Neural cell (in vitro differentiated cells): Measurements from ENCODE around the gene PCDHB3. TPM values are rescaled to one million over a fixed set of nuclear protein-coding genes. Genes with fewer than 3 reads are reported as not detected.
"Not testable (repeated sequence)": the region's sequence is repeated elsewhere in the genome, so short reads cannot be mapped to it uniquely, and the experiment has no call there.

Source experiments
- H2AFZ ChIP-seq: fragments of 200-600, 300-800 bp; sonication (generic), shearing (Covaris generic); 2 replicates; pipeline ENCODE4 v1.6.0; 2014; ENCODE audit warnings: low read depth, mild to moderate bottlenecking, antibody characterized with exemption, low read length, moderate library complexity
- H3F3A ChIP-seq: fragments of 200-600 bp; shearing (Covaris generic); 2 replicates; pipeline ENCODE4 v1.6.1; 2016; ENCODE audit warnings: mild to moderate bottlenecking, moderate library complexity, mixed read lengths, antibody characterized with exemption, low read length; ENCODE audit not compliant: insufficient read depth, poor library complexity, severe bottlenecking
- H3K27ac ChIP-seq: fragments of 200-600, 300-800 bp; sonication (generic), shearing (Covaris generic); 2 replicates; pipeline ENCODE4 v1.5.1; 2014; ENCODE audit warnings: mild to moderate bottlenecking, low read length, moderate library complexity
- H3K27me3 ChIP-seq: fragments of 300-800, 200-600 bp; sonication (generic), shearing (Covaris generic); 2 replicates; pipeline ENCODE4 v1.6.0; 2014; ENCODE audit warnings: mild to moderate bottlenecking, low read depth, low read length, moderate library complexity; ENCODE audit not compliant: insufficient read depth
- H3K36me3 ChIP-seq: fragments of 300-800, 200-600 bp; sonication (generic), shearing (Covaris generic); 2 replicates; pipeline ENCODE4 v1.5.1; 2014; ENCODE audit warnings: mild to moderate bottlenecking, antibody characterized with exemption, low read length, moderate library complexity; ENCODE audit not compliant: insufficient read depth
- H3K4me2 ChIP-seq: fragments of 300-800, 200-600 bp; sonication (generic), shearing (Covaris generic); 2 replicates; pipeline ENCODE4 v1.6.0; 2014; ENCODE audit warnings: mild to moderate bottlenecking, low read length
- H3K4me3 ChIP-seq: fragments of 300-800, 200-600 bp; sonication (generic), shearing (Covaris generic); 2 replicates; pipeline ENCODE4 v1.5.1; 2014; ENCODE audit warnings: mild to moderate bottlenecking, low read length, moderate library complexity
- H3K79me2 ChIP-seq: fragments of 200-600 bp; shearing (Covaris generic); replicated peaks from 2 replicates; pipeline ENCODE4 v1.6.0; 2014; ENCODE audit warnings: mild to moderate bottlenecking, low read length, moderate library complexity; ENCODE audit not compliant: insufficient read depth
- H3K9ac ChIP-seq: fragments of 300-800, 200-600 bp; sonication (generic), shearing (Covaris generic); 2 replicates; pipeline ENCODE4 v1.6.1; 2016; ENCODE audit warnings: mild to moderate bottlenecking, low read length, mixed read lengths
- H3K9me2 ChIP-seq: fragments of 200-600 bp; shearing (Covaris generic); 2 replicates; pipeline ENCODE4 v1.6.1; 2016; ENCODE audit warnings: mild to moderate bottlenecking, low read length, mixed read lengths; ENCODE audit not compliant: insufficient read depth
- H3K9me3 ChIP-seq: fragments of 200-600, 300-800 bp; sonication (generic), shearing (Covaris generic); 2 replicates; pipeline ENCODE4 v1.6.1; 2016; ENCODE audit warnings: mild to moderate bottlenecking, mixed run types, low read length, moderate library complexity, mixed read lengths
- H4K20me1 ChIP-seq: fragments of 200-600 bp; shearing (Covaris generic); 2 replicates; pipeline ENCODE4 v1.6.1; 2016; ENCODE audit warnings: mild to moderate bottlenecking, mixed run types; ENCODE audit not compliant: insufficient read depth
- EP300 ChIP-seq: fragments of 450-650 bp; conservative IDR thresholded peaks from 2 replicates; pipeline ENCODE4 v1.6.1; 2014; ENCODE audit warnings: antibody characterized with exemption, mild to moderate bottlenecking, moderate library complexity; ENCODE audit not compliant: poor library complexity, severe bottlenecking
- EZH2 ChIP-seq: fragments of 200-600, 300-800 bp; shearing (Covaris generic), sonication (generic); IDR thresholded peaks from 2 replicates; pipeline ENCODE4 v1.6.1; 2014; ENCODE audit warnings: antibody characterized with exemption, low read length, borderline replicate concordance, mild to moderate bottlenecking; ENCODE audit not compliant: insufficient read depth, poor library complexity, severe bottlenecking
- MXI1 ChIP-seq: fragments of 450-650 bp; conservative IDR thresholded peaks from 2 replicates; pipeline ENCODE4 v1.6.1; 2014; ENCODE audit warnings: antibody characterized with exemption, mild to moderate bottlenecking; ENCODE audit not compliant: poor library complexity, severe bottlenecking
- POLR2AphosphoS5 ChIP-seq: IDR thresholded peaks from 2 replicates; pipeline ENCODE4 v1.6.1; 2012
- RAD21 ChIP-seq: fragments of 450-650 bp; conservative IDR thresholded peaks from 2 replicates; pipeline ENCODE4 v1.6.1; 2014; ENCODE audit warnings: antibody characterized with exemption, mild to moderate bottlenecking, moderate library complexity
- SMC3 ChIP-seq: fragments of 450-650 bp; conservative IDR thresholded peaks from 2 replicates; pipeline ENCODE4 v1.6.1; 2014; ENCODE audit warnings: antibody characterized with exemption, mild to moderate bottlenecking, moderate library complexity; ENCODE audit not compliant: poor library complexity
- TAF1 ChIP-seq: IDR thresholded peaks from 2 replicates; pipeline ENCODE4 v1.6.1; 2012; ENCODE audit warnings: low read depth
- polyA plus RNA-seq: library from polyadenylated mRNA; depleted of rRNA; stranded (reverse); fragments of >200 nt; gene quantifications from 2 replicates; pipeline ENCODE4 v1.2.3, GENCODE V29; 2014
- TF ChIP-seq, protein P1 (sequence below): IDR thresholded peaks from 2 replicates; pipeline ENCODE4 v1.6.1; 2012; ENCODE audit warnings: borderline replicate concordance
- TF ChIP-seq, protein P2 (sequence below): fragments of 450-650 bp; IDR thresholded peaks from 2 replicates; pipeline ENCODE4 v1.5.1; 2014; ENCODE audit warnings: antibody characterized with exemption, mild to moderate bottlenecking, moderate library complexity; ENCODE audit not compliant: poor library complexity, severe bottlenecking

PCDHB3 gene
- polyA plus RNA-seq, 1 donor from 2014 or later: 3.9 TPM

DNA sequence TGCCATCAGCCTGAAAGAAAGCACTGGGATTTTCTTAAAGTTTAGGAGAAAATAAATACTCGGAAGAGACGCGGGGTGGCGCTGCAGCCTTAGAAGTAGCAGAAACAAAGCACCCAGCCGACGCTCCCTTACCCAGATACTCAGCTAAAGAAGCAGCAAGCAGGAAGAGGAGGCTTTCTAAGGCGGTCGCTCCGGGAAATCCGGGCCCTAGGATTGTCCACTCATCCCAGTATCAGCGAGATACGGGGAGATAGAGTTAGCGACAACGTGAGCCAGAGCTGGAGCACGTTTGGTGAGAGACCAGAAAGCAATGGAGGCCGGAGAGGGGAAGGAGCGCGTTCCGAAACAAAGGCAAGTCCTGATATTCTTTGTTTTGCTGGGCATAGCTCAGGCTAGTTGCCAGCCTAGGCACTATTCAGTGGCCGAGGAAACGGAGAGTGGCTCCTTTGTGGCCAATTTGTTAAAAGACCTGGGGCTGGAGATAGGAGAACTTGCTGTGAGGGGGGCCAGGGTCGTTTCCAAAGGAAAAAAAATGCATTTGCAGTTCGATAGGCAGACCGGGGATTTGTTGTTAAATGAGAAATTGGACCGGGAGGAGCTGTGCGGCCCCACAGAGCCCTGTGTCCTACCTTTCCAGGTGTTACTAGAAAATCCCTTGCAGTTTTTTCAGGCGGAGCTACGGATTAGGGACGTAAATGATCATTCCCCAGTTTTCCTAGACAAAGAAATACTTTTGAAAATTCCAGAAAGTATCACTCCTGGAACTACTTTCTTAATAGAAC is 5.6 kb upstream of the PCDHB3 start, which contains the start of gene PCDHB2:
Gene PCDHB2, plus strand, starts transcription at position 135 of the 782 bp plus-strand sequence. Its CDS starts 176 bp downstream, at position 311.
- peaks cover 16% of the 10 kb centered on the region for H3K9me3 ChIP-seq
- peak within 1 kb of the TSS; percentile 97 for H3K27ac ChIP-seq

DNA sequence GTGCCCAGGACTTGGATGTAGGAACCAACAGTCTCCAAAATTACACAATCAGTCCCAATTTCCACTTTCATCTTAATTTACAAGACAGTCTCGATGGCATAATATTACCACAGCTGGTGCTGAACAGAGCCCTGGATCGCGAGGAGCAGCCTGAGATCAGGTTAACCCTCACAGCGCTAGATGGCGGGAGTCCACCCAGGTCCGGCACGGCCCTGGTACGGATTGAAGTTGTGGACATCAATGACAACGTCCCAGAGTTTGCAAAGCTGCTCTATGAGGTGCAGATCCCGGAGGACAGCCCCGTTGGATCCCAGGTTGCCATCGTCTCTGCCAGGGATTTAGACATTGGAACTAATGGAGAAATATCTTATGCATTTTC is 5.0 kb upstream of the PCDHB3 start:
- Histone ChIP-seq H3K27ac (peak overlapping the region; percentile 97), H3K4me2 (peak overlapping the region; percentile 56), H3K79me2 (peaks cover 44% of the 10 kb centered on the region), H3K9me2 (no peaks in the 10 kb centered on the region), H3F3A (peaks cover 4% of the 10 kb centered on the region), H4K20me1 (no peaks in the 10 kb centered on the region), H3K27me3 (no peaks in the 10 kb centered on the region), H2AFZ (peak overlapping the region; percentile 35), H3K4me3 (peak overlapping the region; percentile 74), H3K36me3 (peaks cover 22% of the 10 kb centered on the region), H3K9me3 (peaks cover 22% of the 10 kb centered on the region), H3K9ac (peak overlapping the region; percentile 92)
- TF ChIP-seq TAF1 (no peak), RAD21 (no peak), MXI1 (no peak), EZH2 (no peak), POLR2AphosphoS5 (no peak), SMC3 (no peak)

More for the DNA sequence above, 5.6 kb upstream of the PCDHB3 start, which contains the start of gene PCDHB2:
- H3K36me3 ChIP-seq: peaks cover 16% of the 10 kb centered on the region
- no peaks in the 10 kb centered on the region for H4K20me1 ChIP-seq
- H3K79me2 ChIP-seq: peaks cover 38% of the 10 kb centered on the region
- no peaks in the 10 kb centered on the region for H3K9me2 ChIP-seq
- peak within 1 kb of the TSS; percentile 74 for H3K4me3 ChIP-seq
- H3K27me3 ChIP-seq: no peaks in the 10 kb centered on the region
- H3F3A ChIP-seq: peaks cover 4% of the 10 kb centered on the region
- TF ChIP-seq TAF1 (peak; percentile 94), MXI1 (no peak), SMC3 (peak; percentile 81), POLR2AphosphoS5 (peak; percentile 91), RAD21 (peak; percentile 87), EZH2 (no peak), EP300 (no peak)
- TF ChIP-seq, protein P1, sequence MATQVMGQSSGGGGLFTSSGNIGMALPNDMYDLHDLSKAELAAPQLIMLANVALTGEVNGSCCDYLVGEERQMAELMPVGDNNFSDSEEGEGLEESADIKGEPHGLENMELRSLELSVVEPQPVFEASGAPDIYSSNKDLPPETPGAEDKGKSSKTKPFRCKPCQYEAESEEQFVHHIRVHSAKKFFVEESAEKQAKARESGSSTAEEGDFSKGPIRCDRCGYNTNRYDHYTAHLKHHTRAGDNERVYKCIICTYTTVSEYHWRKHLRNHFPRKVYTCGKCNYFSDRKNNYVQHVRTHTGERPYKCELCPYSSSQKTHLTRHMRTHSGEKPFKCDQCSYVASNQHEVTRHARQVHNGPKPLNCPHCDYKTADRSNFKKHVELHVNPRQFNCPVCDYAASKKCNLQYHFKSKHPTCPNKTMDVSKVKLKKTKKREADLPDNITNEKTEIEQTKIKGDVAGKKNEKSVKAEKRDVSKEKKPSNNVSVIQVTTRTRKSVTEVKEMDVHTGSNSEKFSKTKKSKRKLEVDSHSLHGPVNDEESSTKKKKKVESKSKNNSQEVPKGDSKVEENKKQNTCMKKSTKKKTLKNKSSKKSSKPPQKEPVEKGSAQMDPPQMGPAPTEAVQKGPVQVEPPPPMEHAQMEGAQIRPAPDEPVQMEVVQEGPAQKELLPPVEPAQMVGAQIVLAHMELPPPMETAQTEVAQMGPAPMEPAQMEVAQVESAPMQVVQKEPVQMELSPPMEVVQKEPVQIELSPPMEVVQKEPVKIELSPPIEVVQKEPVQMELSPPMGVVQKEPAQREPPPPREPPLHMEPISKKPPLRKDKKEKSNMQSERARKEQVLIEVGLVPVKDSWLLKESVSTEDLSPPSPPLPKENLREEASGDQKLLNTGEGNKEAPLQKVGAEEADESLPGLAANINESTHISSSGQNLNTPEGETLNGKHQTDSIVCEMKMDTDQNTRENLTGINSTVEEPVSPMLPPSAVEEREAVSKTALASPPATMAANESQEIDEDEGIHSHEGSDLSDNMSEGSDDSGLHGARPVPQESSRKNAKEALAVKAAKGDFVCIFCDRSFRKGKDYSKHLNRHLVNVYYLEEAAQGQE: peak; percentile 91
- TF ChIP-seq, protein P2, sequence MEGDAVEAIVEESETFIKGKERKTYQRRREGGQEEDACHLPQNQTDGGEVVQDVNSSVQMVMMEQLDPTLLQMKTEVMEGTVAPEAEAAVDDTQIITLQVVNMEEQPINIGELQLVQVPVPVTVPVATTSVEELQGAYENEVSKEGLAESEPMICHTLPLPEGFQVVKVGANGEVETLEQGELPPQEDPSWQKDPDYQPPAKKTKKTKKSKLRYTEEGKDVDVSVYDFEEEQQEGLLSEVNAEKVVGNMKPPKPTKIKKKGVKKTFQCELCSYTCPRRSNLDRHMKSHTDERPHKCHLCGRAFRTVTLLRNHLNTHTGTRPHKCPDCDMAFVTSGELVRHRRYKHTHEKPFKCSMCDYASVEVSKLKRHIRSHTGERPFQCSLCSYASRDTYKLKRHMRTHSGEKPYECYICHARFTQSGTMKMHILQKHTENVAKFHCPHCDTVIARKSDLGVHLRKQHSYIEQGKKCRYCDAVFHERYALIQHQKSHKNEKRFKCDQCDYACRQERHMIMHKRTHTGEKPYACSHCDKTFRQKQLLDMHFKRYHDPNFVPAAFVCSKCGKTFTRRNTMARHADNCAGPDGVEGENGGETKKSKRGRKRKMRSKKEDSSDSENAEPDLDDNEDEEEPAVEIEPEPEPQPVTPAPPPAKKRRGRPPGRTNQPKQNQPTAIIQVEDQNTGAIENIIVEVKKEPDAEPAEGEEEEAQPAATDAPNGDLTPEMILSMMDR: peak; percentile 90
- H2AFZ ChIP-seq: peak within 1 kb of the TSS; percentile 35
- H3K9ac ChIP-seq: peak within 1 kb of the TSS; percentile 92
- H3K4me2 ChIP-seq: peak within 1 kb of the TSS; percentile 56

DNA sequence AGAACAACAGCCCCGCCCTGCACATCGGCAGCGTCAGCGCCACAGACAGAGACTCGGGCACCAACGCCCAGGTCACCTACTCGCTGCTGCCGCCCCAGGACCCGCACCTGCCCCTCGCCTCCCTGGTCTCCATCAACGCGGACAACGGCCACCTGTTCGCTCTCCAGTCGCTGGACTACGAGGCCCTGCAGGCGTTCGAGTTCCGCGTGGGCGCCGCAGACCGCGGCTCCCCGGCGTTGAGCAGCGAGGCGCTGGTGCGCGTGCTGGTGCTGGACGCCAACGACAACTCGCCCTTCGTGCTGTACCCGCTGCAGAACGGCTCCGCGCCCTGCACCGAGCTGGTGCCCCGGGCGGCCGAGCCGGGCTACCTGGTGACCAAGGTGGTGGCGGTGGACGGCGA is 4.1 kb upstream of the PCDHB3 start:
- peaks cover 52% of the 10 kb centered on the region for H3K79me2 ChIP-seq
- peaks cover 31% of the 10 kb centered on the region for H3K36me3 ChIP-seq
- not testable (repeated sequence) for H3K27me3 ChIP-seq, H3F3A ChIP-seq, H3K4me2 ChIP-seq, H4K20me1 ChIP-seq, H3K27ac ChIP-seq, H3K9ac ChIP-seq, H3K9me2 ChIP-seq, H2AFZ ChIP-seq
- H3K9me3 ChIP-seq: peaks cover 32% of the 10 kb centered on the region
- H3K4me3 ChIP-seq: peak overlapping the region; percentile 74

DNA sequence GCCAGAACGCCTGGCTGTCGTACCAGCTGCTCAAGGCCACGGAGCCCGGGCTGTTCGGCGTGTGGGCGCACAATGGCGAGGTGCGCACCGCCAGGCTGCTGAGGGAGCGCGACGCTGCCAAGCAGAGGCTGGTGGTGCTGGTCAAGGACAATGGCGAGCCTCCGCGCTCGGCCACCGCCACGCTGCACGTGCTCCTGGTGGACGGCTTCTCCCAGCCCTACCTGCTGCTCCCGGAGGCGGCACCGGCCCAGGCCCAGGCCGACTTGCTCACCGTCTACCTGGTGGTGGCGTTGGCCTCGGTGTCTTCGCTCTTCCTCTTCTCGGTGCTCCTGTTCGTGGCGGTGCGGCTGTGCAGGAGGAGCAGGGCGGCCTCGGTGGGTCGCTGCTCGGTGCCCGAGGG is 3.7 kb upstream of the PCDHB3 start:
- not testable (repeated sequence) for H3K27me3 ChIP-seq, H2AFZ ChIP-seq, H3K9me2 ChIP-seq, H3K4me2 ChIP-seq, H3K9ac ChIP-seq, H4K20me1 ChIP-seq, H3F3A ChIP-seq, H3K4me3 ChIP-seq, H3K27ac ChIP-seq
- H3K9me3 ChIP-seq: peaks cover 36% of the 10 kb centered on the region
- H3K79me2 ChIP-seq: peaks cover 55% of the 10 kb centered on the region
- H3K36me3 ChIP-seq: peaks cover 35% of the 10 kb centered on the region
